Smooth muscle cell (in vitro differentiated cells): ENCODE data around the gene RIPPLY1. TPM values are rescaled to one million over a fixed set of nuclear protein-coding genes. Genes with fewer than 3 reads are reported as not detected.

Experiments
- DNase-seq: peaks from one replicate; lab custom pipeline; 2025; ENCODE audit not compliant: unreplicated experiment; lab: John Stamatoyannopoulos, UW
- H2AFZ ChIP-seq: fragments of 200-600 bp; sonication (generic); 2 replicates; pipeline ENCODE4 v1.6.0; 2016; ENCODE audit warnings: antibody characterized with exemption, low read depth, mild to moderate bottlenecking
- H3F3A ChIP-seq: fragments of 200-600 bp; sonication (generic); 2 replicates; pipeline ENCODE4 v1.6.0; 2017; ENCODE audit warnings: antibody characterized with exemption, low read depth
- H3K27ac ChIP-seq: fragments of 200-600 bp; sonication (generic); 2 replicates; pipeline ENCODE4 v1.5.1; 2016; ENCODE audit warnings: low read depth, mild to moderate bottlenecking
- H3K27me3 ChIP-seq: fragments of 200-600 bp; sonication (generic); 2 replicates; pipeline ENCODE4 v1.6.1; 2016; ENCODE audit warnings: low read depth, mild to moderate bottlenecking
- H3K36me3 ChIP-seq: fragments of 200-600 bp; sonication (generic); 2 replicates; pipeline ENCODE4 v1.5.1; 2016; ENCODE audit warnings: low read depth
- H3K4me1 ChIP-seq: fragments of 200-600 bp; sonication (generic); 2 replicates; pipeline ENCODE4 v1.5.1; 2016; ENCODE audit warnings: low read depth
- H3K4me2 ChIP-seq: fragments of 200-600 bp; sonication (generic); 2 replicates; pipeline ENCODE4 v1.6.0; 2016; ENCODE audit warnings: mild to moderate bottlenecking
- H3K4me3 ChIP-seq: fragments of 200-600 bp; sonication (generic); 2 replicates; pipeline ENCODE4 v1.5.1; 2016; ENCODE audit warnings: mild to moderate bottlenecking
- H3K79me2 ChIP-seq: fragments of 200-600 bp; sonication (generic); 2 replicates; pipeline ENCODE4 v1.6.0; 2016; ENCODE audit warnings: low read depth, mild to moderate bottlenecking
- H3K9ac ChIP-seq: fragments of 200-600 bp; sonication (generic); 2 replicates; pipeline ENCODE4 v1.6.0; 2016; ENCODE audit warnings: low read depth
- H3K9me3 ChIP-seq: fragments of 200-600 bp; sonication (generic); replicated peaks from 2 replicates; pipeline ENCODE4 v1.5.1; 2016; ENCODE audit warnings: low read depth
- H4K20me1 ChIP-seq: fragments of 200-600 bp; sonication (generic); 2 replicates; pipeline ENCODE4 v1.6.0; 2016; ENCODE audit warnings: low read depth
- WGBS: methylation state at CpG from one replicate; pipeline ENCODE4 v1.1.7; 2016; ENCODE audit warnings: low lambda C conversion rate; 5-methylcytosine and 5-hydroxymethylcytosine counted together
- polyA plus RNA-seq: library from polyadenylated mRNA; unstranded; fragments of >200 nt; fragmentation: Nextera tagmentation; extraction: Ambion mirVana; gene quantifications from 2 replicates; pipeline ENCODE4 v1.2.1, GENCODE V29; 2016
- total RNA-seq: library from RNA; depleted of rRNA; stranded (reverse); fragments of >200 nt; gene quantifications from 2 replicates; pipeline ENCODE4 v1.2.3, GENCODE V29; 2014
- TF ChIP-seq, protein P1 (sequence below): fragments of 200-600 bp; sonication (generic); IDR thresholded peaks from 2 replicates; pipeline ENCODE4 v1.5.1; 2017; ENCODE audit warnings: borderline replicate concordance, mild to moderate bottlenecking, antibody characterized with exemption; ENCODE audit not compliant: insufficient read depth, poor library complexity, severe bottlenecking

RIPPLY1 gene
- total and polyA plus RNA-seq, 2 experiments from 2014 or later: not detected

DNA sequence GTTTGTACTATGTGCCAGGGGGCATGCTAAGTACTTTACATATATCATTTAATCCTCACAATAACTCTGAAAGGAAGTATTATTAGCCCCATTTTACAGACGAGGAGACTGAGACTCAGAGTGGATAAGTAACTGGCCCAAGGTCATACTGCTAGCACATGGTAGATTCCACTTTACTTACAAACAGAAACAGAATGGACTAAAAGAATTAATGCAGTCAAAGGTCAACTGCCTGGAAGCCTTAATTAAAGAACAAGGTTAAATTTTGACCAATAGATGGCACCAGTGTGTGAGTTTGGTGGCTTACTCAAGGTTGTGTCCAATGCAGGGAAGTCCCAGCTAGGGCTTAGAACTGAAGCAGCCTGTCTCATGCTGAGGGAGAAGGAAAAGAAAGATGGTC lies 4.7 kb downstream of the RIPPLY1 start:
- Histone ChIP-seq H4K20me1 (no peaks in the 10 kb centered on the region), H3K27me3 (no peaks in the 10 kb centered on the region), H3K36me3 (no peaks in the 10 kb centered on the region), H3F3A (no peaks in the 10 kb centered on the region), H3K4me1 (no peaks in the 10 kb centered on the region), H3K4me2 (no peak overlapping the region), H3K4me3 (no peak overlapping the region), H3K79me2 (no peaks in the 10 kb centered on the region), H3K27ac (no peak overlapping the region), H3K9ac (no peak overlapping the region), H3K9me3 (no peaks in the 10 kb centered on the region), H2AFZ (no peak overlapping the region)
- TF ChIP-seq, protein P1, sequence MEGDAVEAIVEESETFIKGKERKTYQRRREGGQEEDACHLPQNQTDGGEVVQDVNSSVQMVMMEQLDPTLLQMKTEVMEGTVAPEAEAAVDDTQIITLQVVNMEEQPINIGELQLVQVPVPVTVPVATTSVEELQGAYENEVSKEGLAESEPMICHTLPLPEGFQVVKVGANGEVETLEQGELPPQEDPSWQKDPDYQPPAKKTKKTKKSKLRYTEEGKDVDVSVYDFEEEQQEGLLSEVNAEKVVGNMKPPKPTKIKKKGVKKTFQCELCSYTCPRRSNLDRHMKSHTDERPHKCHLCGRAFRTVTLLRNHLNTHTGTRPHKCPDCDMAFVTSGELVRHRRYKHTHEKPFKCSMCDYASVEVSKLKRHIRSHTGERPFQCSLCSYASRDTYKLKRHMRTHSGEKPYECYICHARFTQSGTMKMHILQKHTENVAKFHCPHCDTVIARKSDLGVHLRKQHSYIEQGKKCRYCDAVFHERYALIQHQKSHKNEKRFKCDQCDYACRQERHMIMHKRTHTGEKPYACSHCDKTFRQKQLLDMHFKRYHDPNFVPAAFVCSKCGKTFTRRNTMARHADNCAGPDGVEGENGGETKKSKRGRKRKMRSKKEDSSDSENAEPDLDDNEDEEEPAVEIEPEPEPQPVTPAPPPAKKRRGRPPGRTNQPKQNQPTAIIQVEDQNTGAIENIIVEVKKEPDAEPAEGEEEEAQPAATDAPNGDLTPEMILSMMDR: peak; percentile 33
- 47% methylated on average over 1 of the region's 1 CpG for WGBS
- no peak for DNase-seq

DNA sequence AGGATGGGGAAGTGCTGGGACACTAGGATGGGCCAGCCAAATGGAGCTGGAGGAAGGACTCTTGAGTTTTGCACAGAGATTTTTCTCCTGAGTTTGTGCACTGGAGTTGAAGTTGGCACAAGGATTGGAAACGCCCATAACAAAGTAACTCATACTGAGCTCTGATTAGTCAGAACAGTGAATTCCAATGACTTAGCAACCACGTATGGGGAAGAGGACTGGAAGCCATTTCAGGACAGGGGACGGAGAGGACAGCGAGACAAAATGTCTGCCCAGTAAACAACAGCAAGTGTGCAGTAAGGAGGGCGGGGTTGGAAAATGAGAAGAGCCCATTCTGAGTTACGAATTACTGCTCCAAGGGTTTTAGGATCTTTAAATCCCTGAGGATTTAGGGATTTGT lies 5.9 kb downstream of the RIPPLY1 start:
- Histone ChIP-seq H3K4me3 (no peak overlapping the region), H3K79me2 (no peaks in the 10 kb centered on the region), H3F3A (no peaks in the 10 kb centered on the region), H4K20me1 (no peaks in the 10 kb centered on the region), H3K36me3 (no peaks in the 10 kb centered on the region), H2AFZ (no peak overlapping the region), H3K27me3 (no peaks in the 10 kb centered on the region), H3K27ac (no peak overlapping the region), H3K4me1 (no peaks in the 10 kb centered on the region), H3K9me3 (no peaks in the 10 kb centered on the region), H3K9ac (no peak overlapping the region), H3K4me2 (no peak overlapping the region)
- TF ChIP-seq, protein P1: no peak
- no peak for DNase-seq
- WGBS: 59% methylated on average over 6 of the region's 6 CpGs

DNA sequence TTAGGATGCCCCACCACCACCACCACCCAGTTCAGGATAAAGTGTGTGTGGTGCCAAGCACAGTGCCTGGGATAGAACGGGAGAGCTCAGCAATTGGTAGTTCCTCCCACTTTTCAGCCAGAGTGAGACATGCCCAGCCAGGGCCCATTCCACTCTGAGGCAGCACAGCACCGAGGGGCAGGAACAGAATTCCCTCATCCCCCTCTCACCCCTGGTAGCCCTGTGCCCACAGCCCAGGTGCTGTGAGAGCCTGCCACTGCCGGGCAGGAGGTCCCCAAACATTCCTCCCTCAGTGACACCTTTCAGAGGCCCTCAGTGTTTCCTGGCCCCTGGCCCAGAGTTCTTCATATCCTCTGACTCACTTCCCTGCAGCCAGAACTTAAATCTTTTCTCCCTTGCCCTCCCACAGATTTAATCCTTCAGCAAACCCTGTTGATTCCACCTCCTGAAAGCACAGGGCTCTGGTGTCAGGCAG lies 8.1 kb downstream of the RIPPLY1 start:
- Histone ChIP-seq H2AFZ (no peak overlapping the region), H3K4me2 (peak overlapping the region; percentile 57)
- no peak for DNase-seq

More for the DNA sequence above, 8.1 kb downstream of the RIPPLY1 start:
- H3K4me1 ChIP-seq: no peaks in the 10 kb centered on the region
- H4K20me1 ChIP-seq: no peaks in the 10 kb centered on the region
- H3K4me3 ChIP-seq: no peak overlapping the region
- H3K9me3 ChIP-seq: no peaks in the 10 kb centered on the region
- no peaks in the 10 kb centered on the region for H3K27me3 ChIP-seq
- H3K27ac ChIP-seq: peak overlapping the region; percentile 47
- 48% methylated on average over 3 of the region's 3 CpGs for WGBS
- no peak overlapping the region for H3K9ac ChIP-seq
- H3F3A ChIP-seq: no peaks in the 10 kb centered on the region
- H3K79me2 ChIP-seq: no peaks in the 10 kb centered on the region
- TF ChIP-seq, protein P1: no peak
- H3K36me3 ChIP-seq: no peaks in the 10 kb centered on the region
